Esophagus muscularis mucosa (tissue), 3 donors: ENCODE data around the gene CAMTA1.

Experiments used
- CTCF ChIP-seq, 3 experiments: fragments of 200-600 bp in 2 of 3; fragments of 450-650 bp in 1 of 3; sonication (generic) in 2 of 3; IDR thresholded peaks; one replicate each; pipeline ENCODE4 v1.5.1; 2017 to 2019; ENCODE audit warnings: antibody characterized with exemption in 3 of 3, mild to moderate bottlenecking in 2 of 3, moderate library complexity in 1 of 3
- POLR2AphosphoS5 ChIP-seq, 2 donors: sonication (generic); formaldehyde crosslinking; IDR thresholded peaks; one replicate each; pipeline ENCODE4 v1.6.1; 2017; ENCODE audit warnings: antibody characterized with exemption in 2 of 2

- TF ChIP-seq CTCF (IDR thresholded peaks at IDR 0.05) (no peak), POLR2AphosphoS5 (IDR thresholded peaks at IDR 0.05) (no peak)
Observed at GRCh38 chr1:7684132-7684531, 898.9 kb downstream of the CAMTA1 start.
